GM10847 (cell line): ENCODE results near the gene CFDP1.

Source experiments
- POLR2A ChIP-seq: IDR thresholded peaks from 2 replicates; pipeline ENCODE4 v1.6.1; 2011; ENCODE audit not compliant: insufficient read length; ENCODE audit errors: extremely low read depth

The CFDP1 gene

GRCh38 chr16:75286389-75286788 lies 146.9 kb downstream of the CFDP1 start:
- no peak for TF ChIP-seq POLR2A

- no peak for TF ChIP-seq POLR2A
These were observed 150.6 kb downstream of the CFDP1 start for GRCh38 chr16:75282466-75283281.

- no peak for TF ChIP-seq POLR2A
These were observed 151.5 kb downstream of the CFDP1 start for GRCh38 chr16:75281826-75282225.

GRCh38 chr16:75280331-75280804 lies 152.9 kb downstream of the CFDP1 start:
- no peak for TF ChIP-seq POLR2A

GRCh38 chr16:75279305-75279704 lies 154.0 kb downstream of the CFDP1 start:
- no peak for TF ChIP-seq POLR2A

GRCh38 chr16:75273054-75273925 lies 160.0 kb downstream of the CFDP1 start:
- no peak for TF ChIP-seq POLR2A

- no peak for TF ChIP-seq POLR2A
These were observed 161.2 kb downstream of the CFDP1 start for GRCh38 chr16:75272097-75272551.

- no peak for TF ChIP-seq POLR2A
These were observed 161.7 kb downstream of the CFDP1 start for GRCh38 chr16:75271441-75272096.

- no peak for TF ChIP-seq POLR2A
These were observed 165.6 kb downstream of the CFDP1 start for GRCh38 chr16:75267631-75268264.

- TF ChIP-seq POLR2A, result no peak
These were observed 166.3 kb downstream of the CFDP1 start for GRCh38 chr16:75266738-75267630.

GRCh38 chr16:75265911-75266701 lies 167.2 kb downstream of the CFDP1 start:
- peak; percentile 20 for TF ChIP-seq POLR2A

- TF ChIP-seq POLR2A, result no peak
These were observed 168.0 kb downstream of the CFDP1 start for GRCh38 chr16:75264999-75265910.
